OCI-LY3 (cell line): ENCODE data around the gene RNGTT.

ENCODE experiments used
- H2AFZ ChIP-seq: fragments of 200-600, 300-600 bp; shearing (Covaris generic); 2 replicates; pipeline ENCODE4 v1.6.0; 2014; ENCODE audit warnings: antibody characterized with exemption, low read depth, low read length
- H3K27ac ChIP-seq: fragments of 200-600, 300-600 bp; sonication (generic); 2 replicates; pipeline ENCODE4 v1.5.1; 2014; ENCODE audit warnings: mild to moderate bottlenecking, low read length, moderate library complexity, mixed read lengths
- H3K27me3 ChIP-seq: fragments of 200-600, 300-600 bp; sonication (generic); 2 replicates; pipeline ENCODE4 v1.6.1; 2014; ENCODE audit warnings: low read depth, low read length, mixed read lengths
- H3K36me3 ChIP-seq: fragments of 200-600, 300-600 bp; sonication (generic); replicated peaks from 2 replicates; pipeline ENCODE3; 2014; ENCODE audit warnings: low read depth, low read length, mixed read lengths
- H3K4me1 ChIP-seq: fragments of 300-600, 200-600 bp; sonication (generic); 2 replicates; pipeline ENCODE4 v1.6.1; 2014; ENCODE audit warnings: low read length, mixed read lengths
- H3K4me2 ChIP-seq: fragments of 200-600, 300-600 bp; sonication (generic); 2 replicates; pipeline ENCODE4 v1.6.1; 2014; ENCODE audit warnings: low read length, mixed read lengths
- H3K4me3 ChIP-seq: fragments of 300-600, 200-600 bp; sonication (generic); 2 replicates; pipeline ENCODE4 v1.5.1; 2014; ENCODE audit warnings: antibody characterized with exemption, mild to moderate bottlenecking, low read length, moderate library complexity
- H3K79me2 ChIP-seq: fragments of 300-600, 200-600 bp; shearing (Covaris generic); 2 replicates; pipeline ENCODE4 v1.6.1; 2014; ENCODE audit warnings: mild to moderate bottlenecking, low read length, mixed read lengths
- H3K9ac ChIP-seq: fragments of 300-600, 200-600 bp; shearing (Covaris generic); 2 replicates; pipeline ENCODE4 v1.6.0; 2014; ENCODE audit warnings: mild to moderate bottlenecking, low read length, moderate library complexity
- H3K9me3 ChIP-seq: fragments of 200-600, 300-600 bp; shearing (Covaris generic); 2 replicates; pipeline ENCODE4 v1.6.1; 2014; ENCODE audit warnings: low read length, mixed read lengths; ENCODE audit not compliant: insufficient read depth
- H4K20me1 ChIP-seq: fragments of 200-600, 300-600 bp; sonication (generic); 2 replicates; pipeline ENCODE4 v1.6.1; 2016; ENCODE audit warnings: low read length, mixed read lengths; ENCODE audit not compliant: insufficient read depth
- CTCF ChIP-seq: fragments of 200-600, 300-600 bp; sonication (generic); IDR thresholded peaks from 2 replicates; pipeline ENCODE4 v1.5.1; 2014; ENCODE audit warnings: antibody characterized with exemption, low read length, low read depth
- EZH2phosphoT487 ChIP-seq: fragments of 200-600 bp; shearing (Covaris generic); IDR thresholded peaks from 2 replicates; pipeline ENCODE4 v1.6.1; 2018; ENCODE audit warnings: antibody characterized with exemption, mixed run types, low read depth

The RNGTT gene

DNA sequence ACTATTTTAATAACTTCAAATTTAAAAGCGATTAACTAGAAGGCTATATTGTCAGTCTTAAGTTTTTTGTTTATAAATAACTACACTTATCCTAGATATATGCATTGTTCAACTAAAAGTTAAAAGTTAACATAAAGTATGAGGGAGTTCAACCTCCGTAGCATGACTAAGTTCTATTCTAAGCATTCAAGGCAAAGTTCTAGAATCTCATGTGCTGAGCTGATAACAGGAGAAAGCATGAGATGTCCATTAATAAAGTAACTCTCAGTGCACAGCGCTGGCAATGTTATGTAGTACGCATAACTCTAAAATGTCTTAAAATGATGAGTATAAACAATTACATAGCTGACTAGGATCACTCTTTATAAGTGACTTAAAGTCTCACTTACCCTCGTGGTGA, 264.8 kb downstream of the RNGTT start:
- H3K9ac ChIP-seq = no peak overlapping the region
- no peak overlapping the region for H3K27ac ChIP-seq
- no peak overlapping the region for H2AFZ ChIP-seq
- no peaks in the 10 kb centered on the region for H4K20me1 ChIP-seq
- H3K4me2 ChIP-seq = no peak overlapping the region
- H3K9me3 ChIP-seq = no peaks in the 10 kb centered on the region
- no peaks in the 10 kb centered on the region for H3K79me2 ChIP-seq
- TF ChIP-seq CTCF = no peak
- TF ChIP-seq EZH2phosphoT487 = no peak
- no peaks in the 10 kb centered on the region for H3K27me3 ChIP-seq
- H3K36me3 ChIP-seq = no peaks in the 10 kb centered on the region
- H3K4me1 ChIP-seq = no peaks in the 10 kb centered on the region
- no peak overlapping the region for H3K4me3 ChIP-seq

DNA sequence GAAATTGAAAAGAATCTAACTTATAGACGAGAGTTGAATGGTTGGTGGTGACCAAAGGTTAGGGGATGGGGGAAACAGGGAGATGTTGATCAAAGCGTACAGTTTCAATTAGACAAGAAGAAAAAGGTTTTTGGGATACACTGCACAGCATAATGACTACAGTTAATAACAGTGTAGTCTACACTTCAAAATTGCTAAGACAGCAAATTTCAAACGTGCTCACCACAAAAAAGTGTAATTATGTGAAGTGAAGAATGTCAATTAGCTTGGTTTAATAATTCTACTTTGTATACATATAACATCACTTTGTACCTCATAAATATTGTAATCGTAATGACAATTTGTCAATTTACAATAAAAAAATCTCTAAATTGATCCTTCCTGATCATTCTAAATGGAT, 267.5 kb downstream of the RNGTT start:
- Histone ChIP-seq H3K4me2 (no peak overlapping the region), H3K36me3 (no peaks in the 10 kb centered on the region), H3K4me3 (no peak overlapping the region), H3K4me1 (no peaks in the 10 kb centered on the region), H3K9me3 (no peaks in the 10 kb centered on the region), H2AFZ (no peak overlapping the region), H3K79me2 (no peaks in the 10 kb centered on the region), H3K27ac (no peak overlapping the region), H4K20me1 (no peaks in the 10 kb centered on the region), H3K27me3 (no peaks in the 10 kb centered on the region), H3K9ac (no peak overlapping the region)
- TF ChIP-seq EZH2phosphoT487 = no peak
- no peak for TF ChIP-seq CTCF

- H3K79me2 ChIP-seq = no peaks in the 10 kb centered on the region
- no peak overlapping the region for H2AFZ ChIP-seq
- no peak overlapping the region for H3K4me2 ChIP-seq
- H4K20me1 ChIP-seq = no peaks in the 10 kb centered on the region
- peaks cover 6% of the 10 kb centered on the region for H3K36me3 ChIP-seq
- no peaks in the 10 kb centered on the region for H3K4me1 ChIP-seq
- H3K9ac ChIP-seq = no peak overlapping the region
- H3K9me3 ChIP-seq = no peaks in the 10 kb centered on the region
- no peak overlapping the region for H3K27ac ChIP-seq
- no peak for TF ChIP-seq CTCF
- no peak for TF ChIP-seq EZH2phosphoT487
- H3K27me3 ChIP-seq = no peaks in the 10 kb centered on the region
- H3K4me3 ChIP-seq = no peak overlapping the region
Measured at GRCh38 chr6:88683734-88684133, 279.7 kb downstream of the RNGTT start.

- Histone ChIP-seq H3K36me3 (no peaks in the 10 kb centered on the region), H4K20me1 (no peaks in the 10 kb centered on the region), H3K4me1 (no peaks in the 10 kb centered on the region), H3K4me3 (no peak overlapping the region), H3K4me2 (no peak overlapping the region), H3K27me3 (no peaks in the 10 kb centered on the region), H2AFZ (no peak overlapping the region), H3K9me3 (no peaks in the 10 kb centered on the region), H3K79me2 (no peaks in the 10 kb centered on the region), H3K27ac (no peak overlapping the region), H3K9ac (no peak overlapping the region)
- TF ChIP-seq CTCF (no peak), EZH2phosphoT487 (no peak)
Measured at GRCh38 chr6:88680654-88681053, 282.8 kb downstream of the RNGTT start.
